ENCODE measurements around the gene PRAMEF5.
"Not testable (repeated sequence)": the region's sequence is repeated elsewhere in the genome, so short reads cannot be mapped to it uniquely, and the experiment has no call there.

GRCh38 chr1:13219203-13219602 lies 34.8 kb upstream of the PRAMEF5 start:
- TF ChIP-seq CTCF (IDR thresholded peaks at IDR 0.05; ENCODE audit: low read depth, low read length); MYC (IDR thresholded peaks at IDR 0.05; ENCODE audit: low read depth, low read length); POLR2A (IDR thresholded peaks at IDR 0.05; ENCODE audit: extremely low read depth, insufficient read length): not testable (repeated sequence)

All from NB4 (cell line).